ENCODE measurements around the gene ADAMTS2.

ADAMTS2 gene

DNA sequence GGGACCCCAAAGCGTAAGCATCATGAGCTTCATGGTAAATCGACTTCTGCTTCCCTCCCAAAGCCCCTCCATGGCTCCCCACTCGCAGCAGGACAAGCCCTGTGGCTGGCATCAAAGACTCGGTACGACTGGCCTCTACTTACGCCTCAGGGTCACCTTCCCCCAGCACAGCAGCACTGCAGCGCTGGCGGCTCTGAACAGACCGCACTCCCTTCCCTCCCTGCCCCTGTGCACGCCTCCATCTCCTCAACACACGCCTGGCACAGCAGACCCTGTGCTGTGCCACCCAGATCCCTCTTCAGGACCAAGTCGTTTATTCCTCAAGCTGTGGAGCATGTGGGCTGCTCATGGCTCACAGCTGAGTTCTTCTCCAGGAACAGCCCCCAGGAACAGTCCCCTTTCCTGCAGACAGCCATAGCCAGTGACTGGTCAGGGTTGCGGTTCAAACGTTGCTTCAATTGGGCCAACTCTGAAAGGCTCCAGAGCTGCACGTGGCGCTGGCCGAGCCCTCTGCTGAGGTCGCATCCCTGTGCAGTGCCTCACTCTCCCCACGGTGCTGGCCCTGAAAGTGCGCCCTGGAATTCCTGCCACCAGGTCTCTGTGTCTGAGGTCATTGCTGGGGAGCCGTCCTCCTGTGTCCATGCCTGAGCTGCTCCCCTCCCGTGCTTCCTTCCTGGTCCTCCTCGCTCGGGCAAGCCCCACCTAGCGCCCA, 197.1 kb downstream of the ADAMTS2 start:
- peak in 4 of 10 donors; percentile 16 to 75 (median 52) for DNase-seq
- intact Hi-C loops (cut with DNase I), result no loop called here

DNA sequence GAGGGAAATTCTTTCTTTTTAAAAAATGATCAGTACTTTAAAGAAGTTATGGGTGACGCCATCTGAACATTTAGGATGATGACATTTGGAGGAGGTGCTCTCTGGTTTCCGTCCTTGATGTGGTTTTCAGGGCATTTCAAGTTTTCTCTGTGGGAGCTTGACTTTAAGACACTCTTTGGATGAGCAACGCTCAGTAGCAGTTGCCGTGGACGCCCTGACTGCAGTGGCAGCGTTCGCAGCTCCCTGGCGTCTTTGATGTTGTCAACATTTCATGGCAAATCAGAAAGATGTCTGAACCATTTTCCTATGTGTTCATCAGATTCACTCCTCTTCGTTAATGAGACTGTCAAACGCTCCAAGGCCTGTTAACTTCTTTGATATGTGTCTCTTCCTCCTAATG, 199.0 kb downstream of the ADAMTS2 start:
- intact Hi-C loops (cut with DNase I), result no loop called here
- DNase-seq, result peak in 3 of 10 donors; percentile 12 to 72 (median 12)

DNA sequence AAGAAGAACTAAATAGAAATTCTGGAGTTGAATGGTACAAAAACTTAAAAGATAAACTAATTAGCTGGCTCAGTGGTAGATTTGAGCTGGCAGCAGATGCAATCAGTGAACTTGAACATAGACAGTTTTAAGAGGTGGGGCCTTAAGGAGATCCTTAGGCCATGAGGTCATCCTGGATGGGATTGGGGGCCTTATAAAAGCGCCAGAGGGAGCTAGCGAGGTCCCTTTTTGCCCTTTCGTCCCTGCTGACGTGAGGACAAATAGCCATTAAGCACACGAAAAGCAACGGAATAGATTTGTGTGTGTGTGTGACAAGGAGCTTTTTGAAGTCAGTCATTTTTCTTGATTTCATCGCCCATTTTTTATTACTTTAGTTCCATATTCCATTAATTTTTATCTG, 201.8 kb downstream of the ADAMTS2 start:
- DNase-seq, result peak in 2 of 10 donors; percentile 3 to 10
- intact Hi-C loops (cut with DNase I), result no loop called here

DNA sequence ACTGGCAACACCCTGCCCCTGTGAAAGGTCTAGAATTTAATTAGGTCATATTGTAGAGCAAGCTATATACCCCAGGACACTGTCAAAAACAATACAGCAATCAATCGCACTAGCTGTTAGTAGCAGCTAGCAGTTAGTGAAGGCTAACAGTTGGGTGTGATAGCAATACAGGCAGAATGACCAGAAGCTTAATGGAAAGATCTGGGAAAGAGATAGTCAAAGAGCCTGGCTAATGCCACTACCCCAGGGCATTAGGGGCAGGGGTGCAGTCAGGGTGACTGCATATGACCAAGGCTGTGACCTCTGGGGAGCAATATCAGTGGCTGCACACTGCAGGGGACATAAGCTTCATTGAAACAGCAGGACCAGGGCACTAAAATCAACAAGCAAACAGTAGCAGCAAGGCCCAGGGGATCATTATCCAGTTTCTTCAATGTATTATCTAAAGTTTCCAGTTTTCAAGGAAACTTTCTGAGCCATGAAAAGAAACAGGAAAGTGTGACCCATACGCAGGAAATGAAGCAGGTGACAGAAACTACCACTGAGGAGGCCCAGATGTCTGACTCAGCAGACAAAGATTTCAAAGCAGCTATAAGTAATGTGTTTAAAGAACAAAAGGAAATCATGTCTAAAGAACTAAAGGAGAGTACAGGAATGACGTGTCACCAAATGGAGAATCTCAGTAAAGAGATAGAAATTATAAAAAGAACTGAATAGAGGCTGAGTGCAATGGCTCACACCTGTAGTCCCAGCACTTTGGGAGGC, 202.6 kb downstream of the ADAMTS2 start:
- peak in 2 of 10 donors; percentile 8 to 15 for DNase-seq
- intact Hi-C loops (cut with DNase I), result no loop called here

DNA sequence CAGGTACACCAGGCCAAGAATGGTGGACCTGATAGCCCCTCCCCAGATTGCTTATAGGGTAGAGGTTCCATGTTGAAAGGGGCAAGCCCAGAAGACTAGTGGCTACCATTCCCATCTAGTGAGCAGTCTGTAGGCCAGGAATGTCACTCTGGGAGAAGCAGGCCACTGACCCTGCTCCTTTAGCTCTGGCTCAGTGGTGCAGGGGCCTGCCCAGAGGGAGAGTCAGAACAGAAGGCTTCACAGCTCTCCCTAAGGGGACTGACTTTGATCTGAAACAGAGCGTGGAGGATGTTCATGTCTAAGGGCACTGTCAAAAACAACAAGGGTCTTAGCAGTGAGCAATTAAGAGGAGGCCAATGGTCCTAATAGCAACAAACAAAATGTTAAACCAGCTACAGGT, 203.4 kb downstream of the ADAMTS2 start:
- peak in 2 of 10 donors; percentile 19 to 26 for DNase-seq
- intact Hi-C loops (cut with DNase I), result no loop called here

DNA sequence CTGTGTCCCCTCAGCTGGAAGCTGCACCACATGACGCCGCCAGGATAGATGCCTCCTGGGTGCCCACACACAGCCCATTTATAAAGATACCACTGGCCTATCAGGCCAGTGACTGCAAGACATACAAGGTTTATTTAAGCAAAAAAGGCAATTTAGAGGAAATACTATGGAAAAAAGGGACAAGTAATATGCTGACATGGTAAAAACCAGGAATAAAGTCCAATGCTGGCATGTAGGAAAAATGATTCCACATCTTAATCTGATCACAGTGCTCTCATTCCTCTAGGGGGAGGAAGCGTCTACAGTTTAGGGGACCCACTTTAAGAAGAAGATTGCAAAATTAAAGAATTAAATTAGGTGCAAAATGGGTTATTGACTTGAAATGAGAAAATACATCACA, 205.0 kb downstream of the ADAMTS2 start:
- no peak for DNase-seq
- intact Hi-C loops (cut with DNase I), result no loop called here

DNA sequence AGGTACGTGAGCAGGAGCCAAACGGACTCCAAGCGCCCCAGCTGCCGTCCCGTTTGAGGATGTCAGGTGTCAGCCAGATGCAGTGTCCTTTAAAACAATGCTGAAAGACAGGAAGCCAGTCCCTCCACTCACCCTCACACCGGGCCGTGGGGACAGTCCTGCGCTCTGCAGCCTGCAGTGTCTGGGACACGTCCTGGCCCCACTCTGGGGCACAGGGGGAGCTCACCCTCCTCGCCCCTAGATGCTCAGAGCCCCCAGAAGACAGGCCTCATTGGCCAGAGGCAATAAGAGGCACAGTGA, 205.4 kb downstream of the ADAMTS2 start:
- peak in 2 of 10 donors; percentile 64 to 77 for DNase-seq
- intact Hi-C loops (cut with DNase I), result no loop called here

DNA sequence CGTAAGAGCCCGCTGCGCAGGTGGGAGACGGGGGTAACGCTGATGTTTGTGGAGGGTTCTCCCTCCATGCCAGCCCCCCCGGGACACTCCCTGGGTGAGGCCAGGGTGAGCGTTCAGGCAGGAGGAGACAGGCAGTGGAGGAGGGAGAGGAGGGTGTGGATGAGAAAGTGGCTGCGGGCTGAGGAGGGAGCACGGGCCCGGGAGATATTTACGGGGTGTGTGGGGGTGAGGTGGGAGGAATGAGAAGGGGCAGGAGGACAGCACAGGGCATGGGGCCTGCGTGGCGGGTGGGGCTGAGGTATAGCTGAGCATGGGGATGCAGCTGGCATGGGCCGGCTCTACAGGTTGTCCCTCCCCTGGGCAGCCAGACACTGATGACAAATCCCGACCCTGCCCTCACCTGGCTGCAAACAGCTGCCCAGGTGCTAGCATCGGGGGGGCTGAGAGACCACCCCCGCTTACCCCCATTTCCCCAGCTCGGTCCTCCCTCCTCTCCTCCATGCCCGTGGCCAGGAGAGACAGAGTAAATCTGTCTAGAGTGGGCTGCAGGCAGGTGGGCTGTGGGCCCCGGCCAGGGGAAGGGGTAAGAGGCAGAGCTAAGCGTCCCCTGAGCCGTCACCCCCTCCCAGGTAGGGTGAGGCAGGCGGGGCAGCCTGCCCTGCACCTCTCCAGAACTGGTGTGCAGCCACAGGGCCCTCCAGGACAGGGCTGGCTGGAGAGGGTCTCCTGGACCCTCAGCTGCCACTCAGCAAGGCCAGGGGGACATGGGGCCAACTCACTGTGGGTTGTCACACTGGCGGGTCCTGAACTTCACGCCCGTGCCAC, 205.9 kb downstream of the ADAMTS2 start:
- intact Hi-C loops (cut with DNase I), result no loop called here
- peak in 3 of 10 donors; percentile 55 to 81 (median 81) for DNase-seq

DNA sequence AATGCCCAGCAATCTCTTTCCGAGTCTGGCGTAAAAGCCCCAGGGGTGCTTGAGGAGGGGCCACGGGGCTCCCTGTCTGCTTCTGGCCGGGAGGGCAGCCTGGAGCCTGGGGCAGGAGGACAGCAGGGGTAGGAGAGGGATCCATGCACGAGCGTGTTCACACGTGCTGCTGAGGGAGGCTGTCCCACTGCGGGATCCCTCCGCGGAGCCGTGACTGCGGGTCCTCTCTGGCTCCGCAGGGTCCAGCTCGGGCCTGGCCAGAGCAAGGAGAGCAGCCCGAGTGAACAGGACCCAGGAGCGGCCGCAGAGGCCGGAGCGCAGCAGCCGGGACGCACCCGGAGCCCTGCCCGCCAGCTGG, 206.7 kb downstream of the ADAMTS2 start:
- peak in 3 of 10 donors; percentile 70 to 83 (median 82) for DNase-seq

DNA sequence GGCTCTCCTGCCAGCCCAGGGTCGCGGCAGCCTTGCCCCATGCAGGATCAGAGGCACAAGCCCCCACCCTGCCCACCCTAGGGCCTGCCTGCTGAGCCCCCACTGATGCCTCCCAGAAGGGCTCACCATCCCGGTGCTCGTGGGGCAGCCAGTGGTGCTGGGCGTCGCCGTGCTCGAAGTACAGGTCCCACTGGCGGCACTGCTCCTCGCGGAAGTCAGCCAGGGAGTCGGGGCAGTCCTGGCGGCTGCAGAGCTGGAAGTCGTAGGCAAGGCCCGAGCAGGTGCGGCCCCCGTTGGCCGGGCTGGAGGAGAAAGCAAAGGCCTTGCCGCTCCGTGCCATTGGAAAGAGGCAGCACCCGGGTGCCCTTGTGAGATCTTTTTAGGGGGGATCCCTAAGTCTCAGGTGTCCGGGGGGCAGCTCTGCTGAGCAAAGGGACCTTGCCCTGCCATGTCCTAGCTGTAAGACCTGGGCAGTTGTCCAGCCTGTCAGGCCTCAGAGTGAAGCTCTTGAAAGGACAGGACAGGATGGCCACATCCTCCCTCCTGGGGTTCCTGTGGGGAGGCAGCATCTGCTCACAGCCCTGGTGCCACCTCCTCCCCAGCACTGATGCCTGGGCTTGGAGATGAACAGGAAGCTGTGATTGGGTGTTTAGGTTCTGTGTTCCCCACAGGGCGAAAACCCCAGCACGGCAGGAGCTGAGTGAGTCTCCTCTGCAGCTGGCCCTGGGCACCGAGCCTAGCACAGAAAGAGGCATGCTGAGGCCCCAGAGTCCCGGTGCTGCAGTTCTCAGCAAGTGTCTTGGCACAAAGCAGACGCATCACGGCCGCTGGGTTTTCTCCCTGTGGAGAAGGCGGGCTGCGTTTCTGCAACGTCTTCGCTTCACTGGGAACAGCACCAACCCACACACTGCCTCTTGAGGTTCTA, 207.4 kb downstream of the ADAMTS2 start:
- intact Hi-C loops (cut with DNase I), result no loop called here
- DNase-seq, result peak in 8 of 10 donors; percentile 29 to 93 (median 62)

More for the DNA sequence above, 206.7 kb downstream of the ADAMTS2 start:
- intact Hi-C loops (cut with DNase I), result no loop called here

DNA sequence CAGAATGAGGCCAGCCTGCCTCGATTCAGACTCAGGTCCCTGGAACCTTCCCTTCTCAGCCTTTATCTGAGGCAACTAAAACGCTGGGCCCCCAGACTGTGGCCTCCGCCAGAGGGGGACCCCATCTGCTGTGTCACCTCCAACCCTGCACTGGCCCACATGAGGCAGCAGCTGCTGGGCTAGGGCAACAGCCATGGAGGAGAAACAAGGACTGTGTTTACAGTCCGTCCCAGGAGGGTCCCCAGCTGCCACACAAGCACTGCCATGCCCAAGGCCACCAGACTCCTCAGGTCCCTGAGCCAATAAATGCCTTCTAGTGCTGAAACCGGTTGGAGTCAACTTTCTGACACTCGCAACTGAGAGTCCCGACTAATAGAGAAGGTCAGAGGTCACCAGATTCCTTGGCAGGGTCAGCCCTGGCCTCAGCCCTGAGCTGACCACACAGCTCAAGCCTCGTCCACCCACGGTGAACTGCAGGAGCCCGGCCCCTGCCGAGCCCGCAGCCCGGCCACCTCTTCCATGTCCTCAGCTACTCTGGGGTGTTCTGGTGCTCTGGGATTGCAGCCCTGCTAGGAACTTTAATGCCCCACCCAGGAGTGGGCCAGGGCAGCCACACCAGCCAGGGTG, 208.1 kb downstream of the ADAMTS2 start:
- intact Hi-C loops (cut with DNase I), result no loop called here
- DNase-seq, result peak in 3 of 10 donors; percentile 43 to 62 (median 53)

DNA sequence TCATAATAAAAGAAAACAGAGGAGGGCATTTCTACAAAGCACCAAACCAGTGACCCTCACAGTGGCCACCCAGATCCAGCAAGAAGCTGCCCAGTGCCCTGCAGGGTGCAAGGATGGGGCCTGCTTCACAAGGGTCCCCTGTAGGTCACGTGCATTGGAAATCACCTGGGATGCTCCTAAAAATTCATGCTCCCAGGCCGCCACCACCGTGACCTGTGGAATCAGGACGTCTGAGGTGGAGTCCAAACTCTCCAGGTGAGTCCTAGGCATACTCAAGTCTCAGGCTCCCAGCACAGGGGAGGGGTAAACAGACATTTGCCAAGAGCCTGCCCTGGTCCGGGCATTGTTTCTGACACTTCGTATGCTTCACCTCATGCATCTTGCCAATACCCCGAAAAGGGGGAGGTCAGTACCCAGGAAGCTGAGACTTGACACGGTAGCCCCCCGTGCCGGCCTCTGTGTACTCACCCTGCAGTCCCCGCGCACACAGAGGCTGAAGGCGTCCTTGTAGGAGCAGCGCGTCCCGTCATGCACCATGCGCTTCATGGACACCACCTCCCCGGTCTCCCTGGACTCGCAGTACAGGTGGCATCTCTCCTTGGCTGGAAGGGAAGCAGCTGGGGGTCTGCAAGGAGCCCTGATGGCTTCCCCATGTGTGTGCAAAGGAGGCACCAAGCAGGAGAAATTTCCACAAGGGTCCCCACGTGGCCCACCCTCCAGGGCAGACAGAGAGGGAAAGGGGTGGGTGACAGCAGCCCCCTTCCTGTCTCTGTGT, 209.6 kb downstream of the ADAMTS2 start:
- DNase-seq, result peak in 3 of 10 donors; percentile 63 to 73 (median 66)
- intact Hi-C loops (cut with DNase I), result no loop called here

DNA sequence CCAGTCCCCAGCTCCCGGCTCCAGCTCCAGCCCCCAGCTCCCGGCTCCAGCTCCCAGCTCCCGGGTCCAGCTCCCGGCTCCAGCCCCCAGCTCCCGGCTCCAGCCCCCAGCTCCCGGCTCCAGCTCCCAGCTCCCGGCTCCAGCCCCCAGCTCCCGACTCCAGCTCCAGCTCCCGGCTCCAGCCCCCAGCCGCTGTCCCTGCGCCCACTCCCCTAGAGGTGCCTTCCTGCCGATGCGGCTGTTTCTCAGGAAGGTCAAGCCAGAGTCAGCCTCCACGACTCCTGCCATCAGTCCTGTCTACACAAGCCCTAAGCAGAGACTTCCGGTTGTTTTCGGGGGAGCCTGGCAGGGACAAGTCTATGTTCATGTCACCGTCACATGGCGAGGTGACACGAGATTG, 210.3 kb downstream of the ADAMTS2 start:
- peak in 3 of 10 donors; percentile 46 to 77 (median 51) for DNase-seq
- intact Hi-C loops (cut with DNase I), result no loop called here

DNA sequence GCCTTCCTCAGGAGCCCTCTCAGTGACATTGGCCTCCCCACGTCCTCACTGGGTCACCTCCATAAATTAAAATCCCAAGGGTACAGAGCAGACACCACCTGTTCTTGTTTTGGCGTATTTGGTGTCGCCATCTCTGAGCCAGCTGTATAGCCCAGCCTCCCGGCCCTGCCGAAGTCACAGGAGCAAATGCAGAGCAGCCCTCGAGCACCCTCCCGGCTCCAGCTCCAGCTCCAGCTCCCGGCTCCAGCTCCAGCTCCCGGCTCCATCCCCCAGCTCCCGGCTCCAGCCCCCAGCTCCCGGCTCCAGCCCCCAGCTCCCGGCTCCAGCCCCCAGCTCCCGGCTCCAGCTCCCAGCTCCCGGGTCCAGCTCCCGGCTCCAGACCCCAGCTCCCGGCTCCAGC, 210.8 kb downstream of the ADAMTS2 start:
- peak in 3 of 10 donors; percentile 26 to 69 (median 62) for DNase-seq
- intact Hi-C loops (cut with DNase I), result no loop called here

DNA sequence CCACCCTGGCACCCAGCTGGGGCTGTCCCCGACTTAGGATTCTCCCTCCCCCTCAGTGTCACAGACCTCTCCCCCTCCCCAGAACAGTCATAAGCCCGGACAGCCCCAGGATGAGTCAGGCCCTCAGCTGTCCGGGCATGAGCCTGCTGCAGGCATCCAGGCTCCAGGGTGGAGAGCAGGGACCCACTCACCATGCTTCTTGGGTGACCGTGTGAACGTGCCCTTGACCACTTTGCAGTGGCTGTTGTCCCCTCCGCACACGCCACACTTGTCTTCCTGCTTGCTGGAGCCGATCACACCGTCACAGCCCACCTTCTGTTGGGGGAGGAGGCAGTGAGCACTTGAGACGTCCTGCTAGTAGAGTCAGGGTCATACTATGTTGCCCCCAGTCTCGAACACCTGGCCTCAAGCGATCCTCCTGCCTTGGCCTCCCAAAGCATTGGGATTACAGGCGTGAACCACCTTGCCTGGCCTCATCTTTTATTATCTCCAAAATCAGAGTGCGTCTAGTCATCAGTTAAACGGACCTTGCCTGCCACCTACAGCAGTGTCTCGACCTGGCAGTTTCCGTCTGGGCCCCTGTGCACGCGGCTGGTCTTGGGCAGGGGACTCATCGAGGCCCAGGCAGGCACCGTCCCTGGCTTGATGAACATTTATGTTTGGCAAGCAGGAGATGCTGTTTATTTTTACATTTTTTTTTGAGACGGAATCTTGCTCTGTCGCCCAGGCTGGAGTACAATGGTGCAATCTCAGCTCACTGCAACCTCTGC, 212.5 kb downstream of the ADAMTS2 start:
- intact Hi-C loops (cut with DNase I), result no loop called here
- peak in 3 of 10 donors; percentile 18 to 58 (median 41) for DNase-seq

DNA sequence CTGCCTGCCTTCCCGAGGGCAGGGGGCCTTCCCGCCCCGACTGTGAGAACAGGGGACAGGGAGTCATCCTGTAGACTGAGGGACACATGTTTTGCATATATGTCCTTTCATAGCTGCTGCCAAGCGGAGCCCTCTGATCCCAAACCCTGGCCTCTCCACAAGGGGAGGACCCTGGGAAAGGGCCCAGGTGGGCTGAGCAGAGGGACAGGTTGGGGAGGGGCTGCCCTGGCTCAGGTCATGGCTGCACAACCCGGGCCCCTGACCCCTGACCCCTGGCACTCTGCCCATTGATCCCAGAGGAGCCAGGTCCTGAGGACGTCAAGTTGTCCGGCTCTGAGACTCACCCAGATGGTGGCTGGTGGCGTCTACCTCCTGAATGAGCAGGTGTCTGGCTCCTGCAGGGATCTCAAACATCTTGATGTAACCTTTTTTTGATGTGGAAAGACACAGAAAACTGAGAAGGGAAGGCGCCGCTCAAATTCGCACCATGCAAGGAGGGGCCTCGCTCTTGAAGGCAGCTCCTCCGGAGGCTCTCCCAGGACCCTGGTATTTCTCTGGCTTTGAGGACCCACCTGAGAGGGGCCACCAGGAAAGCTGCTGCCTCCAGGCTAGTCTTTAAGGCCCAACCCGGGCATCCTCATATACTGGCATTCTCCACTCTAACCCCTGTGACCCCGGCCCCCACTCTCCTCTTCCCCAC, 213.2 kb downstream of the ADAMTS2 start:
- DNase-seq, result peak in 3 of 10 donors; percentile 52 to 85 (median 64)
- intact Hi-C loops (cut with DNase I), result no loop called here

DNA sequence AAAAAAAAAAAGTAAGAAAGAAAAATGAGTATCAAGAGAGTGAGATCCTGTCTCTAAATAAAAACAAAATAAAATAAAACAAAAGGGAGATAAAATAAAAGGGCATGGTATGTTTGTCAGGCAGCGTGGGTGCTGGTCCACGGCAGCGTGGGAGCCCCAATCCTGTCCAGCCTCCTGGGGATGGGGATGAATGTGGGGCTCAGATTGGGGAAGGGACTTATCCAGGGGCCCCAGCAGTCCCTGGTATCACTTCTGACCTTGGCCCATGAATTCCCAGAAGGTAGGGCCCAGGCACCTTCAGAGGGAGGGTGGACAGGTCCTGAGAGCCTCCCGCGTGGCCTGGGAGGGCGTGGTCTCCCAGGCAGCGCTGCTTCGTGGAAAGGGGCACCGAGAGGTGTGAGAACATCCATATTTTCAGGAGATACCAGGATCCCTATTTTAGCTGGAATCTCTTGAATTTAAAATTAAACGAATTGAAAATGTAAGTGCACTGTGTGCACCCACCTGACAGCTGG, 213.9 kb downstream of the ADAMTS2 start:
- DNase-seq, result peak in 3 of 10 donors; percentile 19 to 61 (median 53)

More for the DNA sequence above, 213.9 kb downstream of the ADAMTS2 start:
- intact Hi-C loops (cut with DNase I), result no loop called here

Measured in posterior cingulate gyrus (tissue), 11 donors.